Upper lobe of left lung (tissue), 6 donors: ENCODE results near the gene C2orf72. TPM values are rescaled to one million over a fixed set of nuclear protein-coding genes. Genes with fewer than 3 reads are reported as not detected.

Experiments
- ATAC-seq, 2 donors: fragments of 200-7000 bp; cut with Tn5 transposase; one replicate each; pipeline ENCODE4 v1.9.1; 2022; ENCODE audit warnings: mild to moderate bottlenecking in 2 of 2, moderate library complexity in 2 of 2; ENCODE audit not compliant: low FRiP score in 2 of 2
- DNase-seq, 2 donors: peaks; one replicate each; pipeline ENCODE4 v3.0.0-alpha.2; 2019 to 2020
- H3K27ac ChIP-seq, 4 donors: fragments of 200-600 bp; sonication (generic); one replicate each; pipeline ENCODE4 v1.5.1; 2016 to 2019
- H3K27me3 ChIP-seq, 4 donors: fragments of 200-600 bp; sonication (generic); one replicate each; pipeline ENCODE4 v1.5.1; 2017 to 2019
- H3K36me3 ChIP-seq, 4 donors: fragments of 200-600 bp; sonication (generic); one replicate each; pipeline ENCODE4 v1.5.1; 2016 to 2019
- H3K4me1 ChIP-seq, 4 donors: fragments of 200-600 bp; sonication (generic); one replicate each; pipeline ENCODE4 v1.5.1; 2018 to 2019
- H3K4me3 ChIP-seq, 4 donors: fragments of 200-600 bp; sonication (generic); one replicate each; pipeline ENCODE4 v1.5.1; 2017 to 2019; ENCODE audit warnings: mild to moderate bottlenecking in 2 of 4, moderate library complexity in 1 of 4
- H3K9me3 ChIP-seq, 4 donors: fragments of 200-600 bp; sonication (generic); one replicate each; pipeline ENCODE4 v1.5.1; 2018 to 2019
- EP300 ChIP-seq, 4 donors: sonication (generic); formaldehyde crosslinking; IDR thresholded peaks; one replicate each; pipeline ENCODE4 v1.5.1; 2017; ENCODE audit warnings: antibody characterized with exemption in 4 of 4, control low read depth in 2 of 4
- POLR2A ChIP-seq, 4 donors: fragments of 450-650 bp; IDR thresholded peaks; one replicate each; pipeline ENCODE4 v1.5.1; 2016 to 2017; ENCODE audit warnings: antibody characterized with exemption in 4 of 4, mild to moderate bottlenecking in 2 of 4
- POLR2AphosphoS5 ChIP-seq, 2 donors: sonication (generic); formaldehyde crosslinking; IDR thresholded peaks; one replicate each; pipeline ENCODE4 v1.5.1; 2017; ENCODE audit warnings: antibody characterized with exemption in 2 of 2
- WGBS, 2 donors: methylation state at CpG; one replicate each; pipeline ENCODE4 v1.1.5; 2017 to 2018; 5-methylcytosine and 5-hydroxymethylcytosine counted together
- total RNA-seq, 6 donors: library from RNA; depleted of rRNA in 4 of 6; stranded (reverse); fragments of >200 nt in 4 of 6; gene quantifications; one replicate each; pipeline versions ENCODE4 v1.1.0 to v1.2.1, GENCODE V29; 2016 to 2021
- TF ChIP-seq, protein P1 (sequence below), 6 experiments: fragments of 450-650 bp in 4 of 6; fragments of 200-600 bp in 2 of 6; sonication (generic) in 2 of 6; IDR thresholded peaks; one replicate each; pipeline ENCODE4 v1.5.1; 2016 to 2019; ENCODE audit warnings: antibody characterized with exemption in 6 of 6
- donor health status: DM: no; HTN: no; CAD: no; lungs with moderate emphysema.
- donor health status: DM: no; HTN: yes; CAD: no; lungs with severe emphysema.

Gene C2orf72
- total RNA-seq, 6 donors from 2014 or later, result 0.37 to 0.84 (median 0.61) TPM; not detected in 3

DNA sequence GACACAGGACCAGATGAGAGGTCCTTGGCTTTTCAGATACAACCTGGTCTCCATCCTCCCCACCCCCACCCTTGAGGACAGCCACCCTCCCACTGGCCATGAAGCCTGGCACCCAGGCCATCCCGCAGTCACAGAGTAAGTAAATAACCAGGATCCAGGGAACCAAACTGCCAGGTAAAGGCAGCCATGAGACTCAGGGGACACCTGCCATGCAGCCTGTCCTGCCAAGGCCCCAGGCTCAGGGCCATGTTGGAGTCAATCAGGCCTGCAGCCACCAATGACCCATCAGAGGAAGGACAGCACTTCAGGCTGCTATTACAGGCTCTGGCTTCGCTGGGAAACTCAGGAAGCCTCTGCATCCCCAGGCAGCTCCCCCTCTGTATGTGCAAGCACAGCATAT lies 25.8 kb upstream of the C2orf72 start:
- ATAC-seq, result no peak

DNA sequence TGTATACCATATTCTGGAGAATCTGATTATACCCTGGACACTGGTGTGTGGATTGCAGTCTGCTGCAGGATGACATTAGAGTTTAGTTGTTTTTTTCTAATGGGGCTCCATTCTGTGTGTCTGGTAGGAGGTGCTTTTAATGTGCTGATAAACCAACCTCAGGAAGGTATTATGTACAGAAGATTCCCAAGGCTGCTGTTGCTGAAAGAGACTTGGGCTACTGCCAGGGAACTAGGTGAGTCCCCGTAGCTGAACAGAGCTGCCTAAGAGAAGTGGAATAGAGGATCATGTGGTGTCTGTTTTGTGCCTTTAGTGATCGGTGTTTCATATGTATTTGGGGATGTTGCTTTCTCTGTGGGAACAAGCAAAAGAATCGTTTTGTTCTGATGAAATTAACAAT lies 24.9 kb upstream of the C2orf72 start:
- 63 to 79% methylated on average over 3 of the region's 3 CpGs for WGBS, 2 donors
- H3K27ac ChIP-seq, result no peak overlapping the region
- TF ChIP-seq, protein P1, sequence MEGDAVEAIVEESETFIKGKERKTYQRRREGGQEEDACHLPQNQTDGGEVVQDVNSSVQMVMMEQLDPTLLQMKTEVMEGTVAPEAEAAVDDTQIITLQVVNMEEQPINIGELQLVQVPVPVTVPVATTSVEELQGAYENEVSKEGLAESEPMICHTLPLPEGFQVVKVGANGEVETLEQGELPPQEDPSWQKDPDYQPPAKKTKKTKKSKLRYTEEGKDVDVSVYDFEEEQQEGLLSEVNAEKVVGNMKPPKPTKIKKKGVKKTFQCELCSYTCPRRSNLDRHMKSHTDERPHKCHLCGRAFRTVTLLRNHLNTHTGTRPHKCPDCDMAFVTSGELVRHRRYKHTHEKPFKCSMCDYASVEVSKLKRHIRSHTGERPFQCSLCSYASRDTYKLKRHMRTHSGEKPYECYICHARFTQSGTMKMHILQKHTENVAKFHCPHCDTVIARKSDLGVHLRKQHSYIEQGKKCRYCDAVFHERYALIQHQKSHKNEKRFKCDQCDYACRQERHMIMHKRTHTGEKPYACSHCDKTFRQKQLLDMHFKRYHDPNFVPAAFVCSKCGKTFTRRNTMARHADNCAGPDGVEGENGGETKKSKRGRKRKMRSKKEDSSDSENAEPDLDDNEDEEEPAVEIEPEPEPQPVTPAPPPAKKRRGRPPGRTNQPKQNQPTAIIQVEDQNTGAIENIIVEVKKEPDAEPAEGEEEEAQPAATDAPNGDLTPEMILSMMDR (IDR thresholded peaks at IDR 0.05), result no peak
- TF ChIP-seq EP300 (IDR thresholded peaks at IDR 0.05), result no peak
- no peak for TF ChIP-seq POLR2AphosphoS5 (IDR thresholded peaks at IDR 0.05)
- TF ChIP-seq POLR2A (IDR thresholded peaks at IDR 0.05), result no peak

More for the DNA sequence above, 25.8 kb upstream of the C2orf72 start:
- H3K4me1 ChIP-seq, result no peaks in the 10 kb centered on the region
- no peaks in the 10 kb centered on the region for H3K9me3 ChIP-seq
- no peak overlapping the region for H3K27ac ChIP-seq
- no peaks in the 10 kb centered on the region for H3K36me3 ChIP-seq
- TF ChIP-seq, protein P1 (IDR thresholded peaks at IDR 0.05), result no peak
- TF ChIP-seq POLR2AphosphoS5 (IDR thresholded peaks at IDR 0.05) (no peak), EP300 (IDR thresholded peaks at IDR 0.05) (no peak)
- no peaks in the 10 kb centered on the region for H3K27me3 ChIP-seq
- DNase-seq, result no peak
- WGBS, 2 donors, result 39% methylated on average over 2 of the region's 2 CpGs; no CpG with 5 or more reads in 1 of the 2 donors
- H3K4me3 ChIP-seq, result no peak overlapping the region

DNA sequence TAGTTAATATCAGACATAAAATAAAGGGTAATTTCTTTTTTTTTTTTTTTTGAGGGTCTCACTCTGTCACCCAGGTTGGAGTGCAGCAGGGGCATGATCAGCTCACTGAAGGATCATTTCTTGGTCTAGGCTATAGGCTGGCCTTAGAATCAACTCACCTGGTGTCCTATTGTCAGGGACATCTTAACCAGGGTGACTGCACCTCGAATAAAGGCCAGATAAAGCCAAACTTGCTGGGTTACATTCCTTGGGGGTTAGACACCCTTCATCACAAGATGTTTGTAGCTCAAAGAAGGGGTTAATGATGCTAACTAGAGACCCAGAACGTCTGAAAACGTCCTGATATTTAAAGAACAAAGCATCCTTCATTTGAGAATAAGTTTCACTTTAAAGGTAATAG lies 23.5 kb upstream of the C2orf72 start:
- Histone ChIP-seq H3K27ac (no peak overlapping the region), H3K27me3 (no peaks in the 10 kb centered on the region), H3K9me3 (no peaks in the 10 kb centered on the region), H3K4me3 (no peak overlapping the region), H3K36me3 (no peaks in the 10 kb centered on the region), H3K4me1 (no peaks in the 10 kb centered on the region)
- no peak for DNase-seq
- no peak for ATAC-seq
- TF ChIP-seq POLR2AphosphoS5 (IDR thresholded peaks at IDR 0.05), result no peak
- TF ChIP-seq, protein P1 (IDR thresholded peaks at IDR 0.05), result no peak
- TF ChIP-seq EP300 (IDR thresholded peaks at IDR 0.05), result no peak
- no peak for TF ChIP-seq POLR2A (IDR thresholded peaks at IDR 0.05)
- WGBS, 2 donors, result 13 to 36% methylated on average over 3 of the region's 3 CpGs

More for the DNA sequence above, 24.9 kb upstream of the C2orf72 start:
- Histone ChIP-seq H3K9me3 (no peaks in the 10 kb centered on the region), H3K36me3 (no peaks in the 10 kb centered on the region), H3K27me3 (no peaks in the 10 kb centered on the region), H3K4me1 (no peaks in the 10 kb centered on the region), H3K4me3 (no peak overlapping the region)
- ATAC-seq, result no peak
- no peak for DNase-seq

DNA sequence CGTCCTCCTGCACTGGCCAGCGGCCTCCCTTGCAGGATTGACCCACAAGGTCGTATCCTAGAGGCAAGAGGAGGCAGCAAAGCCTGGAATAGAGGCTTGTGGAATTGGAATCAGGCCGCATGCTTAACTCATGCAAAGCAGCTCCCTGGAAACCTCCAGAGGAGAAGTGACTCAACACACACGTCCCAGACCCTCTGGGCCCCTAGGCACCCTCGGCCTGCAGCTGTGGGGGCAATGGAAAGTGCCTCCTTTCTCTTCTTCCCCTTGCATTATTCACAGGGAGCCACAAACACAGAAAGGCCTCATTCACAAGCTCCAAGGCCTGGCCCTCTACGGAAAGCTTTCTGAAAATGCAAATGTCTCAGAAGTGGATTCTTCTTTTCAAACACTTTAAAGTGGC lies 21.8 kb upstream of the C2orf72 start:
- no peaks in the 10 kb centered on the region for H3K27me3 ChIP-seq
- no peak overlapping the region for H3K4me3 ChIP-seq
- WGBS, 2 donors, result 64 to 69% methylated on average over 7 of the region's 7 CpGs
- TF ChIP-seq POLR2AphosphoS5 (IDR thresholded peaks at IDR 0.05) (no peak), POLR2A (IDR thresholded peaks at IDR 0.05) (no peak), EP300 (IDR thresholded peaks at IDR 0.05) (no peak)
- TF ChIP-seq, protein P1 (IDR thresholded peaks at IDR 0.05), result no peak
- no peaks in the 10 kb centered on the region for H3K36me3 ChIP-seq
- no peak overlapping the region for H3K27ac ChIP-seq
- DNase-seq, result no peak
- H3K9me3 ChIP-seq, result no peaks in the 10 kb centered on the region
- no peak for ATAC-seq
- no peaks in the 10 kb centered on the region for H3K4me1 ChIP-seq

DNA sequence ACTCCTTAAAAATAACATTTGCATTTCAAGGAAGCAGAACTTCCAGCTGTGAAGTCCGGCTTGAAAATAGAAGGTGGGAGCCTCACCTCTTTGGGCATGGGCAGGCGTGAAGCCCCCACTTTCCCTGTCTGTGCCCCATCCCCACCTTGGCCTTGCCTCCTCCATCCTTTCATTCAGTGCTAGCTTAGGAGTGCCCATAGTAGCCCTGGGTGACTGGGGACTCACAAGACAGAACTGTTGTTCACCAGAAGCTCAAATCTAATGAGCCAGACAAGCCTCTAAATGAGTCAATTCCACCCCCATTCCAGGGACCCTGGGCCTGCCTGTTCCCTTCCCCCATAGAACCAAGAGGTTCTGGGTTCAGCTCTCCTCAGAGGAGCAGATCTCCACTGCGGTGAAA lies 21.4 kb upstream of the C2orf72 start:
- Histone ChIP-seq H3K27ac (no peak overlapping the region), H3K9me3 (no peaks in the 10 kb centered on the region), H3K4me1 (no peaks in the 10 kb centered on the region), H3K36me3 (no peaks in the 10 kb centered on the region), H3K27me3 (no peaks in the 10 kb centered on the region), H3K4me3 (no peak overlapping the region)
- no peak for ATAC-seq
- no peak for DNase-seq
- no peak for TF ChIP-seq EP300 (IDR thresholded peaks at IDR 0.05)
- no peak for TF ChIP-seq POLR2A (IDR thresholded peaks at IDR 0.05)
- TF ChIP-seq, protein P1 (IDR thresholded peaks at IDR 0.05), result no peak
- no peak for TF ChIP-seq POLR2AphosphoS5 (IDR thresholded peaks at IDR 0.05)
- WGBS, 2 donors, result 85 to 89% methylated on average over 3 of the region's 3 CpGs
